DND-41 (cell line): ENCODE data around the gene RASAL2.

Source experiments
- EZH2 ChIP-seq: IDR thresholded peaks from 3 replicates; pipeline ENCODE4 v1.6.1; 2012; ENCODE audit warnings: borderline replicate concordance, low read depth, mild to moderate bottlenecking, moderate library complexity, low read length, inconsistent platforms; ENCODE audit not compliant: severe bottlenecking
- TF ChIP-seq, protein P1 (sequence below): IDR thresholded peaks from 2 replicates; pipeline ENCODE4 v1.5.1; 2012; ENCODE audit warnings: borderline replicate concordance, low read length, moderate library complexity, mild to moderate bottlenecking; ENCODE audit not compliant: poor library complexity, severe bottlenecking; ENCODE audit errors: extremely low read depth

- TF ChIP-seq EZH2, result no peak
- TF ChIP-seq, protein P1, sequence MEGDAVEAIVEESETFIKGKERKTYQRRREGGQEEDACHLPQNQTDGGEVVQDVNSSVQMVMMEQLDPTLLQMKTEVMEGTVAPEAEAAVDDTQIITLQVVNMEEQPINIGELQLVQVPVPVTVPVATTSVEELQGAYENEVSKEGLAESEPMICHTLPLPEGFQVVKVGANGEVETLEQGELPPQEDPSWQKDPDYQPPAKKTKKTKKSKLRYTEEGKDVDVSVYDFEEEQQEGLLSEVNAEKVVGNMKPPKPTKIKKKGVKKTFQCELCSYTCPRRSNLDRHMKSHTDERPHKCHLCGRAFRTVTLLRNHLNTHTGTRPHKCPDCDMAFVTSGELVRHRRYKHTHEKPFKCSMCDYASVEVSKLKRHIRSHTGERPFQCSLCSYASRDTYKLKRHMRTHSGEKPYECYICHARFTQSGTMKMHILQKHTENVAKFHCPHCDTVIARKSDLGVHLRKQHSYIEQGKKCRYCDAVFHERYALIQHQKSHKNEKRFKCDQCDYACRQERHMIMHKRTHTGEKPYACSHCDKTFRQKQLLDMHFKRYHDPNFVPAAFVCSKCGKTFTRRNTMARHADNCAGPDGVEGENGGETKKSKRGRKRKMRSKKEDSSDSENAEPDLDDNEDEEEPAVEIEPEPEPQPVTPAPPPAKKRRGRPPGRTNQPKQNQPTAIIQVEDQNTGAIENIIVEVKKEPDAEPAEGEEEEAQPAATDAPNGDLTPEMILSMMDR, result no peak
These were observed 143.2 kb downstream of the RASAL2 start for GRCh38 chr1:178237121-178237520.
